HEK293T (cell line): Measurements from ENCODE around the gene CALB2.

Experiments
- BHLHE40 ChIP-seq: fragments of 450-650 bp; IDR thresholded peaks from 2 replicates; pipeline ENCODE4 v1.6.1; 2016; ENCODE audit warnings: mild to moderate bottlenecking, moderate library complexity, borderline replicate concordance
- ELF4 ChIP-seq: fragments of 450-650 bp; IDR thresholded peaks from 2 replicates; pipeline ENCODE4 v1.6.1; 2017; ENCODE audit warnings: antibody characterized with exemption
- FOXA1 ChIP-seq: fragments of 450-650 bp; IDR thresholded peaks from 2 replicates; pipeline ENCODE4 v1.6.1; 2016; ENCODE audit warnings: mild to moderate bottlenecking
- TF ChIP-seq, protein P1 (sequence below): fragments of 450-650 bp; IDR thresholded peaks from 2 replicates; pipeline ENCODE4 v1.6.1; 2016

DNA sequence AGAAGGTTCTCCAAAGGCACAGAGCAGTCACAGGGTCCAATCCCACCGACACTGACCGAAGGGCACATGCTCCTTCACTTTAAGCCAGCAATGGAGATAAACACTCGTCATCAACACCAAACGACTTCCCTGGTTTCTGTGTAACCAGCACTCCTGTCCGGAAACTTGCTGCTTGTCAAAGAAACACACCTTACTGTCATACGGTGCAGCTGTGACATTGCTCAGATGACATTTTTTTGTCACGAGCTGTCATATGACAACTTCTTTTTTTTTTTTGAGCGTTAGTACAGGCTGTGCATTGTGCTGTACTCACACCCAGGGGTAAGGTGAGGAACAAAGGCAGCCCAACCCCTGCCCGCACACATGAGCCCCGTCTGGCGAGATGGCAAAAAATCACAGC, 44.2 kb downstream of the CALB2 start:
- TF ChIP-seq, protein P1, sequence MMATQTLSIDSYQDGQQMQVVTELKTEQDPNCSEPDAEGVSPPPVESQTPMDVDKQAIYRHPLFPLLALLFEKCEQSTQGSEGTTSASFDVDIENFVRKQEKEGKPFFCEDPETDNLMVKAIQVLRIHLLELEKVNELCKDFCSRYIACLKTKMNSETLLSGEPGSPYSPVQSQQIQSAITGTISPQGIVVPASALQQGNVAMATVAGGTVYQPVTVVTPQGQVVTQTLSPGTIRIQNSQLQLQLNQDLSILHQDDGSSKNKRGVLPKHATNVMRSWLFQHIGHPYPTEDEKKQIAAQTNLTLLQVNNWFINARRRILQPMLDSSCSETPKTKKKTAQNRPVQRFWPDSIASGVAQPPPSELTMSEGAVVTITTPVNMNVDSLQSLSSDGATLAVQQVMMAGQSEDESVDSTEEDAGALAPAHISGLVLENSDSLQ: no peak
- TF ChIP-seq FOXA1: no peak
- no peak for TF ChIP-seq ELF4
- no peak for TF ChIP-seq BHLHE40
